ENCODE measurements around the gene NET1.

The NET1 gene

DNA sequence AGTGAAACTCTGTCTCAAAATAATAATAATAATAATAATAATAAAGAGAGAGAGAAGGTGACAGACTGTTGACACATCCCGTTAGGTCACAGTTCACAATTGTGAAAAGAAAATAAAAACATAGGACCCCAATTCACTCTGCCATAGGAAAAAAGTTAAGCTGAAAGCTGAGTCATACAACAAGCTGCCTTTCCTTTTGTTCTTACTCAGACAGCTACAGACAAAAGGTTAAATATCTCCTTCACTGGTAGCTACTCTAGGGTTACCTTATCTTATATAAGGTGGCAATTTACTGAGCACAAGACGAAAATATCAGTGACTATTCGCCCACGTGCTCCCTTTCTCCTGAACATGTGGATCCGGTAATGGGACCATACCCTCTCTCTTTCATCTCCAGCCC, 25.2 kb upstream of the NET1 start:
- TF ChIP-seq, protein P1, sequence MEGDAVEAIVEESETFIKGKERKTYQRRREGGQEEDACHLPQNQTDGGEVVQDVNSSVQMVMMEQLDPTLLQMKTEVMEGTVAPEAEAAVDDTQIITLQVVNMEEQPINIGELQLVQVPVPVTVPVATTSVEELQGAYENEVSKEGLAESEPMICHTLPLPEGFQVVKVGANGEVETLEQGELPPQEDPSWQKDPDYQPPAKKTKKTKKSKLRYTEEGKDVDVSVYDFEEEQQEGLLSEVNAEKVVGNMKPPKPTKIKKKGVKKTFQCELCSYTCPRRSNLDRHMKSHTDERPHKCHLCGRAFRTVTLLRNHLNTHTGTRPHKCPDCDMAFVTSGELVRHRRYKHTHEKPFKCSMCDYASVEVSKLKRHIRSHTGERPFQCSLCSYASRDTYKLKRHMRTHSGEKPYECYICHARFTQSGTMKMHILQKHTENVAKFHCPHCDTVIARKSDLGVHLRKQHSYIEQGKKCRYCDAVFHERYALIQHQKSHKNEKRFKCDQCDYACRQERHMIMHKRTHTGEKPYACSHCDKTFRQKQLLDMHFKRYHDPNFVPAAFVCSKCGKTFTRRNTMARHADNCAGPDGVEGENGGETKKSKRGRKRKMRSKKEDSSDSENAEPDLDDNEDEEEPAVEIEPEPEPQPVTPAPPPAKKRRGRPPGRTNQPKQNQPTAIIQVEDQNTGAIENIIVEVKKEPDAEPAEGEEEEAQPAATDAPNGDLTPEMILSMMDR (conservative IDR thresholded peaks at IDR 0.05): no peak
- no peak for TF ChIP-seq ZFX (IDR thresholded peaks at IDR 0.05)
- no peak overlapping the region for H3K27ac ChIP-seq

DNA sequence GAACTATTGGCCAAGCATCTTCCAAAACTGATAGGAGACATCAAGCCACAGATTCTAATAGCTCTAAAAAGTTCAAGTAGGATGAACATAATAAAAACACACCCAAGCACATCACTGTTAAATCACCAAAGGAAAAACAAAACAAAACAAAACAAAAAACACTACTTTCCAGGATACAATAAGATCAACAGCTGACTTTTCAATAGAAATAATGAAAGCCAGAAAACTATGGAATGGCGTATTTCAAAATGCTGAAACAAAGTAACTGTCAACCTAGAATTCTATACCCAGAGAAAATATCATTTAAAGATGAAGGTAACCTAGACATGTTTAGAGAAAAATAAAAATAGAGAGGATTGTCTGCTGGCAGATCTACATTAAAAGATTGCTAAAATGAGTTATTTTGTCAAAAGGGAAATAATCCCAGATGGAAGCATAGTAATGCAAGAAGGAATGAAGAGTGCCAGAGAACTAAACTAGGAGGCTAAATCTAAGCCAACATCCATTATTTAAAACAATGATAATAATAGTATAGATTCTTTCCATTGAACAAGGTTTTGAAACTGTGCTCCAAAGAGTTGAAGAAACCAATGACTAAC, 21.7 kb upstream of the NET1 start:
- no peak for TF ChIP-seq ZFX (IDR thresholded peaks at IDR 0.05)
- TF ChIP-seq, protein P1 (conservative IDR thresholded peaks at IDR 0.05): no peak
- H3K27ac ChIP-seq: no peak overlapping the region

DNA sequence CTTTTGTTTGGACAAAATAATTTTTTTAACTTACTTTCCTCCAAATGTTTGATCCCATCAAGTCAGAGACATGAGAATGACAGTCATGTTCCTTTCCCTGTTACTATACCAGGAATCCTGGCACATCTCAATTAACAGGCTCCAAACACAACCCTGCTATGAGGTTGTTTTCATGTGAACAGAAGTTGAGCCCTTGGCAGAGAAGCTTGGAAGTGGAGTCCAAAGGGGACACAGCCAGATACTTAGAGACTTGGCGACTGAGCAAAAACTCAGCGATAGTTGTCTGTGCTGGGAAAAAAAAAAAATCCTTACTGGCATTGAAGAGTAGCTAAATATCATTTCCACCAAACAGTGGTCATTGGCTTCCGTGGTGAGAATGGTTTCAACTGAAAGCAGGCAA, 20.6 kb upstream of the NET1 start:
- TF ChIP-seq ZFX (IDR thresholded peaks at IDR 0.05): no peak
- TF ChIP-seq, protein P1 (conservative IDR thresholded peaks at IDR 0.05): no peak
- H3K27ac ChIP-seq: no peak overlapping the region

DNA sequence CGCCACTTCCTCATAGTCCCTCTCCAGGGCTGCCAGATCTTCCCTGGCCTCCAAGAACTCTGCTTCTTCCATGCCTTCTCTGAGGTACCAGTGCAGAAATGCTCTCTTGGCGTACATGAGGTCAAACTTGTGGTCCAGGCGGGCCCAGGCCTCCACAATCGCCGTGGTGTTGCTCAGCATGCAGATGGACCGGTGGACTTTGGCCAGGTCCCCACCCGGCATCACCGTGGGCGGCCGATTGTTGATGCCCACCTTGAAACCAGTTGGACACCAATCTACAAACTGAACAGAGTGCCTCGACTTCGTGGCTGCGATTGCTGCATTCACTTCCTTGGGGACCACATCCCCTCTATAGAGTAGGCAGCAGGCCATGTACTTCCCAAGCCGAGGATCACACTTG, 18.8 kb upstream of the NET1 start:
- TF ChIP-seq ZFX (IDR thresholded peaks at IDR 0.05): no peak
- TF ChIP-seq, protein P1 (conservative IDR thresholded peaks at IDR 0.05): no peak

DNA sequence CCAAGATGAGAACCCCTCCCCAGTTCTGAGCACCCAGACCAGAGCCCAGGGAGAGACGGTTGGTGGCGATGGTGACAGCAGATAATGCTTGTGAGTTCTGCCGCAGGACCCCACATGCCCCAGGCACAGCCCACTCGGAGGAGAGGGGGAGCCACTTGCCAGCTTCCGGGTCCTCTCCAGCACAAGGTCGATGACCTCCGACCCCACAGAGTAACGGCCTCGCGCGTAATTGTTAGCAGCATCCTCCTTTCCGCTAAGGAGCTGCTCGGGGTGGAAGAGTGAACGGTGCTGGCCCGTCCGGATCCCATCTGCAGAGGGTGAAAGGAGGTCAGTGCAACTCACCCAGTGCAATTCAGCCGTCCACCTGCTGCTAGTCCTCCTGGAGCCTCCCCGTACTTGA, 17.2 kb upstream of the NET1 start:
- TF ChIP-seq, protein P1 (conservative IDR thresholded peaks at IDR 0.05): no peak
- TF ChIP-seq ZFX (IDR thresholded peaks at IDR 0.05): no peak

More for the DNA sequence above, 18.8 kb upstream of the NET1 start:
- no peak overlapping the region for H3K27ac ChIP-seq

DNA sequence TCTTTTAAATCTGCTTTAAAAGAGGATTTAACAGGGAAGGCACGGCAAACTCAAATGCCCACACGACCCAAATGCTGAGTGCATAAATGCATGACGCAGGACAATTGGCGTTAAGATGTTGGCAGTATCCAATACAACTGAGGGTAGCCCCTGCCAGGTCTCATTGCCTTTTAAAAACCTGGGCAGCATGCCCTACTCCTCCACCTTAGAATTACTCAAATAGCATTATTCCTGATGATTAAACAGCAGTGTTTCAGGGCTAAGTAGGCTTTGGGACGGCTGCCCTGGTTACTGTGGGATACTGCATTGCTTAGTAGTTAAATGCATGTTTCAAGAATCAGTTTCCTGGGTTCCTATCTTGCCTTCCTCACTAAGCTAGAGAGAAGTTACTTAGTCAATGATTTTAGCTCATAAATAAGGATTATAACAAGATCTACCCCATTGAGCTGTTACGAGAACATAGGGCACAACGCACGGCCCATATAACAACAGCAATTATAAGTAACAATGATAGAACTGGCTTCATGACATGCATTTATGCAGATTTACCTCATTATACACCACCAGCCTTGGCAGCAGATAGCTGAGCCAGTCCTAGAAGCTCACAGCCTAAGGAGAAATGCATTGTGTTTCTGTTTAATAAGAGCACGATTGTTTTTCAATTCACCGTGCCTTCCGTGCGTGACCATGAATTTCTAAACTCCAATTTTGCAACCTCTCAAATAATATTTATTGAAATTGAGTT, 15.6 kb upstream of the NET1 start:
- no peak for TF ChIP-seq ZFX (IDR thresholded peaks at IDR 0.05)
- TF ChIP-seq, protein P1 (conservative IDR thresholded peaks at IDR 0.05): no peak
- H3K27ac ChIP-seq: no peak overlapping the region

More for the DNA sequence above, 17.2 kb upstream of the NET1 start:
- H3K27ac ChIP-seq: no peak overlapping the region

DNA sequence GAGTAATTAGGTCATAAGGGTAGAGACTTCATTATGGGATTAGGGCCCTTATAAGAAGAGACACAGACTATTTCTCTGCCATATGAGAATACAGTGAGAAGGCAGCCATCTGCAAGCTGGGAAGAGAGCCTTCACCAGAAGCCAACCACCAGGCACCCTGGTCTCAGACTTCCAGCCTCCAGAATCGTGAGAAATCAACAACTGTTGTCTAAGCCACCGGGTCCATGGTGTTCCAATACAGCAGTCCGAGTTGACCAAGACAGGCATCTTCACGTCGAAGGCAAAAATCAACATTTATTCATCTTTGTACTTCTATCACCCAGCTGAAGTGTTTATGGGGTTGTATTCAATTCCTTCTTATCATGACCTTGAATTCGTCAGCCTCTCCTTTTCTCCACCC, 13.0 kb upstream of the NET1 start:
- TF ChIP-seq, protein P1 (conservative IDR thresholded peaks at IDR 0.05): no peak
- no peak for TF ChIP-seq ZFX (IDR thresholded peaks at IDR 0.05)
- no peak overlapping the region for H3K27ac ChIP-seq

Data from C4-2B (cell line).